Fibroblast of pulmonary artery (primary cell): Measurements from ENCODE around the gene COX5B.
A peak's percentile ranks its signal among the peaks of the same experiment; 100 is the strongest.
"Not testable (repeated sequence)": the region's sequence is repeated elsewhere in the genome, so short reads cannot be mapped to it uniquely, and the experiment has no call there.

ENCODE experiments used
- DNase-seq: peaks from one replicate; pipeline ENCODE4 v3.0.0-alpha.2; 2010; ENCODE audit warnings: low read depth
- H3K4me3 ChIP-seq: replicated peaks from 2 replicates; pipeline ENCODE4 v1.5.1; 2011; ENCODE audit warnings: low read depth, mild to moderate bottlenecking, control low read depth, low read length, moderate library complexity
- TF ChIP-seq, protein P1 (sequence below): IDR thresholded peaks from 2 replicates; pipeline ENCODE4 v1.5.1; 2011; ENCODE audit warnings: mild to moderate bottlenecking, control low read depth, low read length, inconsistent platforms; ENCODE audit errors: missing control alignments

COX5B gene

DNA sequence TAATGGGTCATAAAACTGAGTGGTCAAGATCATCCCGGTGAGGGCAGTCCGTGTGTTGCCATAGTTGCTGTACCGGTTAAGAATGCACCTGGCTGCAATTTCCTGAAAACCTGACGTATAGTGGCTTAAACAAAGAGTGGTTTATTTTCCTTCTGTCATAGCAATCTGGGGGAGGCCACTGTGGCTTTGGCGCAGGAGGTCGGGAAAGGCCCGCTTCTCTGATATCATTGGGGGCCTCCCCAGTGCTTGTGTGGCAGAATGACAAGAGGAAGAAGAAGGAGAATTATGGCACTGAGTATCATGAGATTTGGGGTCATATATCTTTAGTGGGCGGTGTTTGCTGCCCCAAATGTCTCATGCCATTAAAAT is 28.0 kb downstream of the COX5B start:
- H3K4me3 ChIP-seq, result no peak overlapping the region
- DNase-seq, result no peak
- TF ChIP-seq, protein P1, sequence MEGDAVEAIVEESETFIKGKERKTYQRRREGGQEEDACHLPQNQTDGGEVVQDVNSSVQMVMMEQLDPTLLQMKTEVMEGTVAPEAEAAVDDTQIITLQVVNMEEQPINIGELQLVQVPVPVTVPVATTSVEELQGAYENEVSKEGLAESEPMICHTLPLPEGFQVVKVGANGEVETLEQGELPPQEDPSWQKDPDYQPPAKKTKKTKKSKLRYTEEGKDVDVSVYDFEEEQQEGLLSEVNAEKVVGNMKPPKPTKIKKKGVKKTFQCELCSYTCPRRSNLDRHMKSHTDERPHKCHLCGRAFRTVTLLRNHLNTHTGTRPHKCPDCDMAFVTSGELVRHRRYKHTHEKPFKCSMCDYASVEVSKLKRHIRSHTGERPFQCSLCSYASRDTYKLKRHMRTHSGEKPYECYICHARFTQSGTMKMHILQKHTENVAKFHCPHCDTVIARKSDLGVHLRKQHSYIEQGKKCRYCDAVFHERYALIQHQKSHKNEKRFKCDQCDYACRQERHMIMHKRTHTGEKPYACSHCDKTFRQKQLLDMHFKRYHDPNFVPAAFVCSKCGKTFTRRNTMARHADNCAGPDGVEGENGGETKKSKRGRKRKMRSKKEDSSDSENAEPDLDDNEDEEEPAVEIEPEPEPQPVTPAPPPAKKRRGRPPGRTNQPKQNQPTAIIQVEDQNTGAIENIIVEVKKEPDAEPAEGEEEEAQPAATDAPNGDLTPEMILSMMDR, result no peak

DNA sequence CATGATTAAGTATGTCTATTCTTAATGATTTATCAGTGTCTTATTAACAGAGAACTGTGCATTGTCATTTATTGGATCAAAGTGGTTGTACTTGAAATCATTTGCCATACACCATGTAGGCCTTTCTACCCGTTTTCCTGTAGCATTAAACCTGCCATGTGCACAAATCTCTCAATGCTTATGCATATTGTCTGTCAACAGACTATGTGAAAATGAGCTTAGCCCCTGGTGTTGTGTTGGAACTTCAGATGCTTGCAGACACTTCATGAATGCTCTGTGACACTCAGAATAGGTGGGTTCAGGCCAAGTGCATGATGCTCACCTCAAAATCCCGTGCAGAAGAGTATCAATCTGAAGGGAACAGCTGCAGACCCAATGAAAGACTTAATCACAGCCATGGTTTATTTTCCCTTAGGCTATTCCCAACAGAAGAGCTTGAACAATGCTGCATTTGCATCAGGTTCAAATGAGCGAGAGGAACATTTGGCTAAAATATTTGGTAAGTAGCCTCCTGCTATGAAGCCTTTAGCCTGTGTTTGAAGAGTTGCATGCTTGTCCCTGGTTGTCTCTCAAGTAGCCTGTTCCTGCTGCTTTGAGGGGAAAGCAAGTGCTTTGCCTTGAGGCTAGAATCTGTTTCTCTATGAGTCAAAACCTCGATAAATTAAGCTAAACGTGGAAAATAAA is 29.7 kb downstream of the COX5B start:
- no peak for DNase-seq
- H3K4me3 ChIP-seq, result no peak overlapping the region
- TF ChIP-seq, protein P1, result no peak

DNA sequence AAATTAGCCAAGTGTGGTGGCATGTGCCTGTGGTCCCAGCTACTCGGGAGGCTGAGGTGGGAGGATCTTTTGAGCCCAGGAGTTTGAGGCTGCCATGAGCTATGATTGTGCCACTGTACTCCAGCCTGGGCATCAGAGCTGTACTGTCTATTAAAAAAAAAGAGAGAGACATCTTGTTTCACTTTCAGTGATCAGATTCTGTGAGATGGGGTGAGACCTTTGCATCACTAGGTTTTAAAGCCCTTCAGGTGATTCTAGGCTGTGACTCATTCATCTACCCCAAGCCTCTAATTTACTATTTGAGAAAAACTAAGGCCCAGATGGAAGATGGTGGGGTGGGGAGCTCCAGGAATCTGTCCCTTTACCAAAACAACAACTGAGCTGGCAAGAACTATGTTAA is 30.8 kb downstream of the COX5B start:
- TF ChIP-seq, protein P1, result no peak
- no peak for DNase-seq
- no peak overlapping the region for H3K4me3 ChIP-seq

DNA sequence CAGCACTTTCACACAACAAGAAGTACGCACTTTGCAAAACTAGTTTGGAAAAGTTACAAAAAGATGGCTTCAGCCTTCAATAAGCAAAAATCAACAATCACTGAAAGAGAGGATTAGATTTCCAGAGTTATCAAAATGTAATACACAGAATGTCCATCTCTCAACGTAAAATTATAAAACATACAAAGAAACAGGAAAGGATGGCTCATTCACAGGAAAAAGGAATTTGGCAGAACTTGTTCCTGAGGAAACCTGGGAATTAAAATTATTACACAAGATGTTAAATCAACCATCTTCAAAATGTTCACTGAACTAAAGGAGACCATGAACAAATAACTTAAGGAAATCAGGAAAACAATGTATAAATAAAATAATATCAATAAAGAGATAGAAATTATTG is 31.6 kb downstream of the COX5B start:
- peak; percentile 35 for DNase-seq
- no peak overlapping the region for H3K4me3 ChIP-seq
- TF ChIP-seq, protein P1, result no peak

DNA sequence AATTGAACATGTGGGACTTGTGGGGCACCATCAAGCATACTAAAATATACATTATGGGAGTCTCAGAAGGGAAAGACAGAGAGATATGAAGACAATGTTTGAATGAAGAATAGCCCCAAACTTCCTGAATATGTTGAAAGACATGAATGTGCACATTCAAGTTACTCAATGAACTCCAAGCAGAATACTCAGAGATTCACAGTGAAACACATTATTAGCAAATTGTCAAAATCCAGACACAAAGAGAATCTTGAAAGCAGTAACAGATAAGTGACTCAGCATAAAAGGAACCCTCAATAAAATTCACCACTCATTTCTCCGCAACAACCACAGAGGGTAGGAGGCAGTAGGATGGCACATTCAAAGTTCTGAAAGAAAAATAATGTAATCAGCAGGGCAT is 32.4 kb downstream of the COX5B start:
- TF ChIP-seq, protein P1, result no peak
- peak; percentile 9 for DNase-seq
- no peak overlapping the region for H3K4me3 ChIP-seq

DNA sequence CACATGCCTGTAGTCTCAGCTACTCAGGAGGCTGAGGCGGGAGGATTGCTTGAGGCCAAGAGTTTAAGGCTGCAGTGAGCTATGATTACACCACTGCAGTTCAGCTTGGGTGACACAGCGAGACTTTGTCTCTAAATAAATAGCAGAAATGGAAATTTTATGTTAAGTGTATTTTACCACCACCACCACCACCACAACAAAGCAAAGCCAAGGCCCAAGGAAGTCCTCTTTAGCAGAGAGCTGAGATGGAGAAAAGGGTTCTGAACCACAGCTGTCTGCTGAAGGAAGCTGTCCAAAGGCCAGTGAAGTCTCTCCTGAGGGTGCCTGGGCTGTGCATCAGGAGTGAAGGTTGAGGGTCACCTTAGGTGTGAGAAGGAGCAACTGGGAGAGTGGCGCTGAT is 41.4 kb downstream of the COX5B start:
- not testable (repeated sequence) for DNase-seq, H3K4me3 ChIP-seq

DNA sequence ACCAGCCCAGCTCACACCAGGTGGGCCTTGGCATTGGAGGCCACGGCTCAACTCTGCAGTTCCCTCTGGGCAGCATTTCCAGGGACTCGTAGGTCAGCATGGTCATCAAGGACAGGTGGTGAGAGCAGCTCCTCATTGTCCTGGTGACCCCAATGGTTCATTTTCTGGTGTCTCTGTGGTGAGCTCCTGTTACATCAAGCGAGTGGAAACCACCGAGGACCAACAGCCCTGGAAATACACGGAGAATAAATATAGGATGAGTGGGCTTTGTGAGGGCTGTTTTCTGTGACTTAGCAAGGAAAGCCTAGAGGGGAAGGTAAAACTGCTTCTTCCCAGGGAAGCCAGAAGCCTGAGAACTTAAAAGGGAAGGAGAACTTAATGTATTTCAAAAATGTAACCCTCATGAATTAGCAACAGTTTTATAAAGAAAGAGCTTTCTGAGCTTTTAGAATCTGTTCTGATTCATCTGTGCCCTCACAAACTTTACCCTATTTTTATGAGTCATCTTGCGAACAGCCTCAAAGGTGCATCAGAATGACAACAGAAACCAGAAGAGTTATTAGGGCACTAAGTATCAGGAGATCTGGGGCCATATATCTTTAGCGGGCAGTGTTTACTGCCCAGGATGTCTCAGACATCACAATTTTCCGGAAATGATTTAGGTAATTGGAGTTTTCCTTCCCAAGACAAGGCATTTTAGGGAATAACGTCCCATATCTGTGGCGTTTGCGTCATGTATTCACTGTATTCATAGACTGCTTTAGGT is 42.4 kb downstream of the COX5B start:
- H3K4me3 ChIP-seq, result no peak overlapping the region
- DNase-seq, result no peak
- TF ChIP-seq, protein P1, result no peak
